ENCODE results near the gene IFITM2. TPM values are rescaled to one million over a fixed set of nuclear protein-coding genes. Genes with fewer than 3 reads are reported as not detected.

The IFITM2 gene
- polyA plus RNA-seq, 3 donors: 212 to 269 (median 215) TPM

- no peak for DNase-seq
Measured at GRCh38 chr11:357582-357981, 50.0 kb downstream of the IFITM2 start.

- no peak for DNase-seq
Measured at GRCh38 chr11:358129-358800, 50.6 kb downstream of the IFITM2 start.

Other genes with a start within 250 kb of the IFITM2 start
- gene SCGB1C1, start 114.7 kb upstream of the IFITM2 start, polyA plus RNA-seq (ENCODE audit: insufficient read length in 3 of 3): 1 to 10 TPM in 2 of 3 donors, under 1 TPM in 1; 0.56 to 1.5 (median 1.3) TPM
- gene BET1L, start 100.4 kb upstream of the IFITM2 start, polyA plus RNA-seq (ENCODE audit: insufficient read length in 3 of 3): 10 to 100 TPM; 46.2 to 51.5 (median 48.6) TPM
- gene RIC8A, start 100.1 kb upstream of the IFITM2 start, polyA plus RNA-seq (ENCODE audit: insufficient read length in 3 of 3): 10 to 100 TPM; 82.3 to 91.5 (median 90.5) TPM
- gene SIRT3, start 71.5 kb upstream of the IFITM2 start, polyA plus RNA-seq (ENCODE audit: insufficient read length in 3 of 3): 10 to 100 TPM; 30.6 to 42.3 (median 38.4) TPM
- gene PSMD13, start 70.8 kb upstream of the IFITM2 start, polyA plus RNA-seq (ENCODE audit: insufficient read length in 3 of 3): 100 to 1,000 TPM; 123 to 167 (median 143) TPM
- under 1 TPM; 0.40 to 0.86 (median 0.47) TPM for gene NLRP6, start 29.4 kb upstream of the IFITM2 start, polyA plus RNA-seq (ENCODE audit: insufficient read length in 3 of 3)
- gene PGGHG, start 18.7 kb upstream of the IFITM2 start, polyA plus RNA-seq (ENCODE audit: insufficient read length in 3 of 3): 10 to 100 TPM; 21.5 to 27.7 (median 22.2) TPM
- gene IFITM5, start 8.3 kb upstream of the IFITM2 start, polyA plus RNA-seq (ENCODE audit: insufficient read length in 3 of 3): under 1 TPM; 0.23 to 0.87 (median 0.62) TPM
- gene IFITM1, start 6.2 kb downstream of the IFITM2 start, polyA plus RNA-seq (ENCODE audit: insufficient read length in 3 of 3): 10 to 100 TPM; 32.2 to 44.9 (median 33.7) TPM
- 100 to 1,000 TPM; 359 to 402 (median 395) TPM for gene IFITM3, start 13.0 kb downstream of the IFITM2 start, polyA plus RNA-seq (ENCODE audit: insufficient read length in 3 of 3)
- gene B4GALNT4, start 61.7 kb downstream of the IFITM2 start, polyA plus RNA-seq (ENCODE audit: insufficient read length in 3 of 3): 10 to 100 TPM; 77.7 to 93.4 (median 87.2) TPM
- gene PKP3, start 86.4 kb downstream of the IFITM2 start, polyA plus RNA-seq (ENCODE audit: insufficient read length in 3 of 3): 1 to 10 TPM; 6.5 to 7.0 (median 6.7) TPM
- 10 to 100 TPM; 49.6 to 61.7 (median 61.5) TPM for gene SIGIRR, start 107.2 kb downstream of the IFITM2 start, polyA plus RNA-seq (ENCODE audit: insufficient read length in 3 of 3)
- 10 to 100 TPM; 11.2 to 17.4 (median 14.2) TPM for gene ANO9, start 134.2 kb downstream of the IFITM2 start, polyA plus RNA-seq (ENCODE audit: insufficient read length in 3 of 3)
- 10 to 100 TPM; 40.0 to 44.9 (median 41.2) TPM for gene PTDSS2, start 142.5 kb downstream of the IFITM2 start, polyA plus RNA-seq (ENCODE audit: insufficient read length in 3 of 3)
- gene RNH1, start 199.4 kb downstream of the IFITM2 start, polyA plus RNA-seq (ENCODE audit: insufficient read length in 3 of 3): 100 to 1,000 TPM in 2 of 3 donors, 10 to 100 TPM in 1; 99.2 to 115 (median 110) TPM
- gene HRAS, start 227.8 kb downstream of the IFITM2 start, polyA plus RNA-seq (ENCODE audit: insufficient read length in 3 of 3): 10 to 100 TPM; 48.3 to 62.5 (median 56.2) TPM
- 1 to 10 TPM; 5.4 to 6.4 (median 5.5) TPM for gene LRRC56, start 229.7 kb downstream of the IFITM2 start, polyA plus RNA-seq (ENCODE audit: insufficient read length in 3 of 3)